Kasumi-1 (cell line): ENCODE results near the gene AQP1.

ENCODE experiments used
- DNase-seq, 2 experiments: peaks; one replicate each; lab custom pipeline; 2025; lab: John Stamatoyannopoulos, UW

The AQP1 gene

DNA sequence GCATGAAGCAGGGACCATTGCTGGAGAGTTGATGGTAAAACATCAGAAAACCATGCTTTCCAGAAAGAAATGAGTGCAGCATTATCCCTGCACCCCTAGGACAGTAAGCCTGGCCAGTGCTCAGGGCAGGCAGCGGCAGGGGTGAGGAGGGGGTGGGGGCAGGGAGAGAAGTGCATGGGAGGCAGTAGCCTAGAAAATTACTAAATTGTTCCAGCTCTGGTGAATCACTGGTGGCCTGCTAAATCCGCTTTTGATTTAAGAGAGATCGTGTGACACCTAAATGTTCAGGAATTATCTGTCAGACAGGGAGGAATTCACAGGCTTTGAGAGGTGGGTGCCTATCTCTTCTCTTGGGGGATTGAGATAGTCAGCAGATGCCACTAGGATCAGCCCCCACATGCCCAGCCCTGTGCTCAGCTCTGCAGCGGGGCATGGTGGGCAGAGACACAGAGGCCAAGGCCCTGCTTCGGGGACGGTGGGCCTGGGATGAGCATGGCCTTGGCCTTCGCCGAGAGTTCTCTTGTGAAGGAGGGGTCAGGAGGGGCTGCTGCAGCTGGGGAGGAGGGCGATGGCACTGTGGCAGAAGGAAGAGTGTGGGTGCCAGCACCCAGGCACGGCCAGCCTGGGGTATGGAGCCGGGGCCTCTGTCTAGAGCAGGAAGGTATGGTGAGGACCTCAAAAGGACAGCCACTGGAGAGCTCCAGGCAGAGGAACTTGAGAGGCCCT, 5.0 kb upstream of the AQP1 start:
- DNase-seq: no peak

GRCh38 chr7:30907527-30908267, 4.0 kb upstream of the AQP1 start:
- DNase-seq: no peak

DNA sequence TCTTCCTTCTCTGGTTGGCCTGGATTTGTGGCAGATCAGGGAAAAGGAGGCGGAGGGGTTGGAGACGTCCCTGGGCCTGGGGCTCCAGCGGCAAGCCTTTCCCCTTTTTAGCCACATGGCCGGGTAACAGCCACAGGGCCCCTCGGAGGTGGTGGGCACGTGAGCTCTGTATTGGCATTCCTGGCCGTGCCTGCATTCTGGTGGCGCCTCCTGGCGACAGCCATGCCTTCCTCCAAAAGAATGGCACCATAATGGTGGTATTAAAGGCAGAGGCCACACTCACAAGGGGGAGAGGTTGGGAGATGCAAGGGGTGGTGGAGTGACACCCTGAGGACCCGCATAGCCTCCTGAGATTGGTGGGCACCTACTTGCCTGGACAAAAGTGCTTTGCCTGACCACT, 3.0 kb upstream of the AQP1 start:
- DNase-seq: no peak

- no peak for DNase-seq
Measured at GRCh38 chr7:30909431-30909830, 2.2 kb upstream of the AQP1 start.

- no peak for DNase-seq
Measured at GRCh38 chr7:30910411-30911073, 1.1 kb upstream of the AQP1 start.

GRCh38 chr7:30911133-30911532, 520 bp upstream of the AQP1 start:
- no peak for DNase-seq

DNA sequence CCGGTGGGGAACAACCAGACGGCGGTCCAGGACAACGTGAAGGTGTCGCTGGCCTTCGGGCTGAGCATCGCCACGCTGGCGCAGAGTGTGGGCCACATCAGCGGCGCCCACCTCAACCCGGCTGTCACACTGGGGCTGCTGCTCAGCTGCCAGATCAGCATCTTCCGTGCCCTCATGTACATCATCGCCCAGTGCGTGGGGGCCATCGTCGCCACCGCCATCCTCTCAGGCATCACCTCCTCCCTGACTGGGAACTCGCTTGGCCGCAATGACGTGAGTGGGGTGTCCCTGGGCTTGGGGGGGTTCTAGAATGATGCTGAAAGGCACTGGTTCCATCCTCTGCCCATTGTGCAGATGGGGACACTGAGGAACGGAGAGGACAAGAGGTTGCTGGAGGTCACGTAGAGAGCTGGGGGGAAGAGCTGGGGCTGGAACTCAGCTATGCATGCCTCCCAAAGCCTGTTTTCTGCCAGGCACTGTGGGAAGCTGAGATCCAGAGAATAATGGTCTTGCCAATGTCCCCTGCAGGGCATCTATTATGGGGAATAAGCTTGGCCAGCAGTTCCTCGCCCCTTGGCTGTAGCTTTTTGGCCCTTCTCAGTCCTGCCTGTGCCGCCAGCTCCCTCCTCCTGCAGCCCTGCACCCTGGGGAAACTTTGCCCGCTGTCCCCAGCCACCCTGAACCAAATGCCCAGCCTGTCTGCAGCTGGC, 523 bp downstream of the AQP1 start:
- no peak for DNase-seq

- DNase-seq: no peak
Measured at GRCh38 chr7:30912731-30912985, 1.0 kb downstream of the AQP1 start.

DNA sequence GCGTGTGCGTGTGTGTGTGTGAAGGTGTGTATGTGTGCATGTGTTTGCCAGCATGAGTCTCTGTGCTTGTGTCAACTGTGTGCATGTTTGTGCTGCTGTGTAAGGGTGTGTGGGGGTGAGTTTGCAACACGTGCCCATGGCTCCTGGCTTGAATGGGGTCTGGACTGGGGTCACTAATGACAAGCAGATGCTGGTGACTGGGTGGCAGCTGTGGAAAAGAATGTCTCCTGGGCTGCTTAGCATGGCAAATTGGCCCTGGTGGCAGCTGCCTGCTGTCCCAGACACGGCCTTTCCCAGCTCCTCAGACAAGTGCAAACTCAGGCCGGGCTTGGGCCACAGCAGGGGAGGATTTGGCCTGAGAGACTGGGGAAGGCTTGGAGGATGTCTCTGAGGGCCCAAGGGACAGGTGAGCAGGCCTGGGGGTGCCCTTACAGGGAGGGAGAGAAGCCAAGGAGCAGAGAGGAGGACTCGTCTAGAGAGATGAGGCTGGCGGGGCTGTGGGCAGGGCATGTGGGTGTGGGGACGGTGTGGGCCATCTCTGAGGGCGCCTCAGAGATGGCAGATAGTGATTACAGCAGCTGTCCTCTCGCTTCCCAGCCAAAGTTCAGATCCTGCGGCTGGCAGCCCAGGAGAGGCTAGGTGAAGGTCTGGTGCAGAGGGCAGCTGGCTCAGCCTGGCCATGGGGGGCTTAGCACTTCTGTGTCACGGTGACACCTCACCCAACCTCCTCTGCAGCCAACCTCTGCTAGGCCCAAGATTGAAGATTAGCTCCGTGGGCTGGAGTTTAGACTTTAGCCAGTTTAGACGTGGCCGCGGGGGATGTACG, 1.5 kb downstream of the AQP1 start:
- DNase-seq: no peak

DNA sequence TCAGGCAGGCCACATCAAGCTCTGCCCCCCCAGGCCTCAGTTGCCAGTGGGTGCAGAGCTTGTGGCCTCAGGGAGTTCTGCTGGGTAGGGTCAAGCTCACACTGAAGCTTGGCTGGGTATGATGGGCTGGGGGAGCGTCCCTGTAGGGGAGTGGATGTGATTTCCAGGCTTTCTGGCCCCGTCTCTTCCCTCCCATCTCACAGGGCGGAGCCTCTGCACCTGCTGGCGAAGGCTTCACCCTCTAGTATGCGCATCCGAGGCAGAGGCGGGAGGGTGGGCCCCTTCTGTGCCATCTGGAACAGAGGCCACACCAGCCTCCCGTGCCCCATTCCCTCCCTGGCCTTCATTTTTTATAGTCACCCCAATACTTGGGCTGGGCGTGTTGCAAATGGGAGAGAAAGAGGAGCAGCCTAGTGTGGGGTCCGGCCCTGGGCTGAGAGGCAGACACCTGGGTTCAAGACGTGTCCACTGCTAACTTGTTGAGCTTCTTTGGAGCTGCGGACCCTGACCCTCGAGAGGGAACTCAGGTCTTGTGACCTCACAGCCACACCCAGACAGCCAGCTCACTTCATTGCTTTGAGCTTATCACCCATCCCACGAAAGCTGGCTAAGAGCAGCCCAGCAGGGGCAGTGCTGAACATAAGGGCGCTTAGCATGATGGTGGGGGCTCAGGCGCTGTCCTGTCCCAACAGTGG, 2.3 kb downstream of the AQP1 start:
- DNase-seq: no peak

- DNase-seq: no peak
Measured at GRCh38 chr7:30914596-30914995, 2.9 kb downstream of the AQP1 start.

GRCh38 chr7:30915005-30915601, 3.5 kb downstream of the AQP1 start:
- DNase-seq: no peak

GRCh38 chr7:30915751-30916150, 4.1 kb downstream of the AQP1 start:
- DNase-seq: no peak

DNA sequence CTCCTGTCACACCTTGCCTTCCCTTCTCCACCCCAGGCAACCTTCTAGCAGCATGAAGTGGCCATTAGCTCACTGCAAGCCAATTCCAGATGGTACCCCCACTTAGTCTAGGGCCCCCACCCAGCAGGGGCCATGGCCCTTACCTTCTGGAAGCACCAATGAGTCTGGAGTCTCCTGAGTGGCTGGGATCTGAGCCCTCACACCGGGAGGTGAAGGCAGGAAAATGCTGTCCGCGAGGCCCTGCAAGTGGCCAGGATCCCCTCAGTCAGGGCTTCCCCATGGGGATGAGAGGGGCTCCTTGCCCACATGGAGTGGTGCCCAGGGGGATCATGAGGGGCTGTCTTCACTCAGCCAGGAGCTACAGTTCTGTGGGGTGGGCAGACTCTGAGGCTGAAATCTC, 4.6 kb downstream of the AQP1 start:
- DNase-seq: no peak

DNA sequence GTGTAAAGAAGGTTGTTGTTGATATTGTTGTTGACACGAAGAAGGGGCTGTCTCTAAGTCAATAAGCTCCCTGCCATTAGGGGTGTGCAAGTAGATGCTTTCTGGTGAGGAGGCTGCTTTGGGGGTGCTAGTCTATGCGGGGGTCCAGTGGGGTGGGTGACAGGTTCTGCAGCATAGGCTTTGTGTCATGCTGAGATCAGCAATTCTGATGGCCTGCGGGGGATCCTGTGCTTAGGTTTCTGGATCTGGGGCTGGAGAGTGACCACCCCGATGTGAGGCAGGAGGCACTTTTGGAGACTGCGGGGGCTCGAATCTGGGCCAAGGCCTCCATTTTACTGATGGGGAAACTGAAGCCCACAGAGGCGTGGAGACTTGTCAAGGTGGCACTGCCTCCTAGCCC, 5.1 kb downstream of the AQP1 start:
- no peak for DNase-seq

DNA sequence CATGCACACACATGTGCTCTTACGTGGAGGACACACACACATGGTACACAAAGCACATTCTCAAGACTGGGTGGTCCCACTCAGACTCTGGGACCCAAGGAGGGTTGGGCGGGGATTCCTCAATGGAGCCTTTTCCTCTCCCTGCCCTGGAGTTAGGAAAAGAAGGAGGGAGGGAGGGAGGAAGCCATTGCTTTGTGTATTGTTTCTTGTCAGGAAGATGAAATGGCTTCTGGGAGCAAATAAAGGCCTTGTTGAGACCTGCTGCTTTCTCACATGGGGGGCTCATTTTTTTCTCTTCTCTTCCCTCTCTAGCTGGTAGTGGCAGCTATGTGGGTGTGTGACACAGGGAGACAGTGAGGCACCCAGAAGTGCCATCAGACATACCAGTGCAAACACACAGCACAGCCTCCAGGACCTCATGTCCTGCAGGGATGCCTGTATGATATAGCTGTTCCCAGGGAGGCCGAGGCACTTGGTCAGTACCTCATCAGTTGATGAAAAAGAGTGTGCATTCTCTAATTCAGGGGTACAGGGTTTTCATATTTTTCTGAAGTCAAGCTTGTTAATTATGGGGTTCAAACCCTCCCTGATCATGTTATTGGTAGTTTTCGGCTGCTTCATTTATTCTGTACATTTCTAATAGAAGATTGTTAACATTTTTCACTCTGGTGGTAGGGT, 5.7 kb downstream of the AQP1 start:
- DNase-seq: no peak

GRCh38 chr7:30918676-30919075, 7.0 kb downstream of the AQP1 start:
- DNase-seq: no peak

GRCh38 chr7:30920021-30920583, 8.4 kb downstream of the AQP1 start:
- DNase-seq: no peak

DNA sequence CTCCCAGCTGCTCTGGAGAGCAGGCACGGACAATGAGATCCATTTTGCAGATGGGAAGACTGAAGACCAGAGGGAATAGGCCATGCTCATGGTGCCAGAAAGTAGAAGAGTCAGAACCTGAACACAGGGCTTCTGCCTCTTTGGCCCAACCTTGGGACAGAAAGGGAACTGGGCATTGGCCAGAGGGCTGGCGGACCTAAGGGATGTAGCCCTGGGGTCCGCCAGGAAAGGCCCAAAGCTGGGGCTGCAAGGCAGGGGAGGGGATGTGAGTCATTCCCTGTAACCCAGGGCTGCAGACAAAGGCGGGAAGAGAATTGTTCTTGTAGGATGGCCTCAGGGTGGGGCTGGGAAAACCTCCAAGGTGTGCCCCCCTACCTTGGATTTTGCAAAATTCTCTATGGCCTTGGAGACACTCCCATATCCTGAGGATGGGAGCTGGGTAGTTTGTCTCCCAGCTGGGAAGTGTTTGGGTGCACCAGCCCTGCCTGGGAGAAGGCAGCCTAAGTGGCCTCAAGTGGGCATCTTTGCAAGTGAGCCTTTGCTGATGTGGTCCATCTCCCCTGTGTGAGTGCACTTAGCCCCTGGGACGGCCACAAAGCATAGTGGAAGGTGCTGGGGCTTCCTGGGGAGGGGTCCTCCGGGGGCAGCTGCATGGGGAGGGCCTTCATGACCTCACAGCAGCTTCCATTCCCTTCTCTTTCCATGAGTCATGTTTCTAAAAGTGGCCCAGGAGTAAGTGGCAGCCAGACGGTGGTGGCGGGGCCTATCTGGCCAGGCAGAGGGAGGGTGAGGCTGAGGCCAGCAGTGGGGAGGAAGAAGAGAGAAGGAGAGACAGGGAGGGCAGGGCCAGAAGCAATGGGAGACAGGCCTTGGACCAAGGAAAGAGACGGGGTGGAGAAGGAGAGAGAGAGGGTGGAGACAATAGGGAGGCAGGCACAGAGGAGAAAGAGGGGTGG, 9.2 kb downstream of the AQP1 start:
- no peak for DNase-seq
